RWPE2 (cell line): ENCODE data around the gene CPNE6.

ENCODE experiments used
- ATAC-seq: fragments of 200-7000 bp; cut with Tn5 transposase; 3 replicates; pipeline ENCODE4 v1.9.1; 2021; ENCODE audit warnings: low read depth
- DNase-seq: peaks from one replicate; pipeline ENCODE4 v3.0.0-alpha.2; 2020; ENCODE audit warnings: low spot score
- H3K27ac ChIP-seq: fragments of 450-650 bp; 2 replicates; pipeline ENCODE4 v1.5.1; 2017; ENCODE audit warnings: mild to moderate bottlenecking; ENCODE audit not compliant: poor library complexity, severe bottlenecking
- H3K27me3 ChIP-seq: fragments of 250-450 bp; sonication (Bioruptor Pico); 2 replicates; pipeline ENCODE4 v1.5.1; 2021; ENCODE audit warnings: mild to moderate bottlenecking, moderate library complexity; ENCODE audit not compliant: insufficient read depth, poor library complexity, severe bottlenecking
- H3K36me3 ChIP-seq: fragments of 250-450 bp; sonication (Bioruptor Pico); 2 replicates; pipeline ENCODE4 v1.5.1; 2020; ENCODE audit warnings: low read depth, mild to moderate bottlenecking, moderate library complexity
- H3K4me1 ChIP-seq: fragments of 250-450 bp; sonication (Bioruptor Pico); 2 replicates; pipeline ENCODE4 v1.5.1; 2021; ENCODE audit warnings: mild to moderate bottlenecking, moderate library complexity; ENCODE audit not compliant: insufficient read depth, poor library complexity, severe bottlenecking
- H3K4me3 ChIP-seq: fragments of 250-450 bp; sonication (Bioruptor Pico); 2 replicates; pipeline ENCODE4 v1.5.1; 2021; ENCODE audit warnings: mild to moderate bottlenecking, moderate library complexity; ENCODE audit not compliant: severe bottlenecking
- H3K9me3 ChIP-seq: fragments of 250-450 bp; sonication (Bioruptor Pico); 2 replicates; pipeline ENCODE4 v1.5.1; 2021; ENCODE audit warnings: mild to moderate bottlenecking, moderate library complexity; ENCODE audit not compliant: severe bottlenecking
- TF ChIP-seq, protein P1 (sequence below): fragments of 450-650 bp; IDR thresholded peaks from one replicate; pipeline ENCODE4 v1.5.1; 2017; ENCODE audit warnings: mild to moderate bottlenecking, moderate library complexity; ENCODE audit not compliant: poor library complexity, severe bottlenecking

The CPNE6 gene

GRCh38 chr14:24080888-24081738 is 9.8 kb downstream of the CPNE6 start:
- TF ChIP-seq, protein P1, sequence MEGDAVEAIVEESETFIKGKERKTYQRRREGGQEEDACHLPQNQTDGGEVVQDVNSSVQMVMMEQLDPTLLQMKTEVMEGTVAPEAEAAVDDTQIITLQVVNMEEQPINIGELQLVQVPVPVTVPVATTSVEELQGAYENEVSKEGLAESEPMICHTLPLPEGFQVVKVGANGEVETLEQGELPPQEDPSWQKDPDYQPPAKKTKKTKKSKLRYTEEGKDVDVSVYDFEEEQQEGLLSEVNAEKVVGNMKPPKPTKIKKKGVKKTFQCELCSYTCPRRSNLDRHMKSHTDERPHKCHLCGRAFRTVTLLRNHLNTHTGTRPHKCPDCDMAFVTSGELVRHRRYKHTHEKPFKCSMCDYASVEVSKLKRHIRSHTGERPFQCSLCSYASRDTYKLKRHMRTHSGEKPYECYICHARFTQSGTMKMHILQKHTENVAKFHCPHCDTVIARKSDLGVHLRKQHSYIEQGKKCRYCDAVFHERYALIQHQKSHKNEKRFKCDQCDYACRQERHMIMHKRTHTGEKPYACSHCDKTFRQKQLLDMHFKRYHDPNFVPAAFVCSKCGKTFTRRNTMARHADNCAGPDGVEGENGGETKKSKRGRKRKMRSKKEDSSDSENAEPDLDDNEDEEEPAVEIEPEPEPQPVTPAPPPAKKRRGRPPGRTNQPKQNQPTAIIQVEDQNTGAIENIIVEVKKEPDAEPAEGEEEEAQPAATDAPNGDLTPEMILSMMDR: no peak
- Histone ChIP-seq H3K36me3 (no peaks in the 10 kb centered on the region), H3K4me3 (peak overlapping the region; percentile 43), H3K27ac (no peak overlapping the region), H3K27me3 (no peaks in the 10 kb centered on the region), H3K4me1 (no peaks in the 10 kb centered on the region), H3K9me3 (no peaks in the 10 kb centered on the region)
- ATAC-seq: peak; percentile 78
- DNase-seq: peak; percentile 66

- Histone ChIP-seq H3K27ac (no peak overlapping the region), H3K27me3 (no peaks in the 10 kb centered on the region), H3K4me1 (no peaks in the 10 kb centered on the region), H3K36me3 (no peaks in the 10 kb centered on the region), H3K9me3 (no peaks in the 10 kb centered on the region), H3K4me3 (peak overlapping the region; percentile 43)
- TF ChIP-seq, protein P1: no peak
- ATAC-seq (no peak), DNase-seq (peak; percentile 53)
Observed at GRCh38 chr14:24081739-24082211, 10.4 kb downstream of the CPNE6 start.

- ATAC-seq: no peak
Observed at GRCh38 chr14:24082411-24083080, 11.2 kb downstream of the CPNE6 start.

GRCh38 chr14:24083462-24083861 is 12.1 kb downstream of the CPNE6 start:
- DNase-seq (no peak), ATAC-seq (no peak)
- TF ChIP-seq, protein P1: no peak
- no peaks in the 10 kb centered on the region for H3K36me3 ChIP-seq
- H3K9me3 ChIP-seq: no peaks in the 10 kb centered on the region
- no peaks in the 10 kb centered on the region for H3K27me3 ChIP-seq
- no peak overlapping the region for H3K4me3 ChIP-seq
- no peak overlapping the region for H3K27ac ChIP-seq
- H3K4me1 ChIP-seq: no peaks in the 10 kb centered on the region

More at GRCh38 chr14:24082411-24083080, 11.2 kb downstream of the CPNE6 start:
- Histone ChIP-seq H3K4me1 (no peaks in the 10 kb centered on the region), H3K4me3 (no peak overlapping the region), H3K27ac (no peak overlapping the region), H3K36me3 (no peaks in the 10 kb centered on the region), H3K27me3 (no peaks in the 10 kb centered on the region), H3K9me3 (no peaks in the 10 kb centered on the region)
- DNase-seq: peak; percentile 62
- TF ChIP-seq, protein P1: no peak

GRCh38 chr14:24084440-24084839 is 13.1 kb downstream of the CPNE6 start:
- H3K27me3 ChIP-seq: no peaks in the 10 kb centered on the region
- no peaks in the 10 kb centered on the region for H3K4me1 ChIP-seq
- no peaks in the 10 kb centered on the region for H3K36me3 ChIP-seq
- TF ChIP-seq, protein P1: no peak
- DNase-seq (no peak), ATAC-seq (no peak)
- no peaks in the 10 kb centered on the region for H3K9me3 ChIP-seq
- H3K4me3 ChIP-seq: no peak overlapping the region
- H3K27ac ChIP-seq: no peak overlapping the region
